ENCODE data around the gene DCXR. TPM values are rescaled to one million over a fixed set of nuclear protein-coding genes. Genes with fewer than 3 reads are reported as not detected.

Gene DCXR
- total RNA-seq, 1 donor from 2014 or later: 157 TPM

- DNase-seq (ENCODE audit: low spot score): no peak
Observed at GRCh38 chr17:82055023-82055964, 17.8 kb upstream of the DCXR start.

DNA sequence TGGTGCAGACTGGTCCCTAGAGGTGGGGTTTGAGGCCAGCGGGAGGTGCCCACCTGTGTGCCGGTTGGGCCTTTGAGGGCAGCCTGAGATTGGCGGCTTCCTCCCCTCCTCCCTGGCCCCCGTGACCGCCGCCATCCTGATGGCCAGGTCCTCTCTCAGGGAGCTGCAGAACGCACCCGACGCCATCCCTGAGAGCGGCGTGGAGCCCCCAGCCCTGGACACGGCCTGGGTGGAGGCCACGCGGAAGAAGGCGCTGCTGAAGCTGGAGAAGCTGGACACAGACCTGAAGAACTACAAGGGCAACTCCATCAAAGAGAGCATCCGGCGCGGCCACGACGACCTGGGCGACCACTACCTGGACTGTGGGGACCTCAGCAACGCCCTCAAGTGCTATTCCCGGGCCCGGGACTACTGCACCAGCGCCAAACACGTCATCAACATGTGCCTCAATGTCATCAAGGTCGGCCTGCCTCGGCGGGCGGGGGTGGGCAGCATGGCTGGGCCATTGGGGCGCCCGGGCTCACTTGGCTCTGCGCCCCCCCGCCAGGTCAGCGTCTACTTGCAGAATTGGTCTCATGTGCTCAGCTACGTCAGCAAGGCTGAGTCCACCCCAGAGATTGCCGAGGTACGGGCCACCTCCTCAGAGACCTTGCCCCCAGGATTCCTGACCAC lies 17.0 kb upstream of the DCXR start:
- DNase-seq (ENCODE audit: low spot score): no peak

DNA sequence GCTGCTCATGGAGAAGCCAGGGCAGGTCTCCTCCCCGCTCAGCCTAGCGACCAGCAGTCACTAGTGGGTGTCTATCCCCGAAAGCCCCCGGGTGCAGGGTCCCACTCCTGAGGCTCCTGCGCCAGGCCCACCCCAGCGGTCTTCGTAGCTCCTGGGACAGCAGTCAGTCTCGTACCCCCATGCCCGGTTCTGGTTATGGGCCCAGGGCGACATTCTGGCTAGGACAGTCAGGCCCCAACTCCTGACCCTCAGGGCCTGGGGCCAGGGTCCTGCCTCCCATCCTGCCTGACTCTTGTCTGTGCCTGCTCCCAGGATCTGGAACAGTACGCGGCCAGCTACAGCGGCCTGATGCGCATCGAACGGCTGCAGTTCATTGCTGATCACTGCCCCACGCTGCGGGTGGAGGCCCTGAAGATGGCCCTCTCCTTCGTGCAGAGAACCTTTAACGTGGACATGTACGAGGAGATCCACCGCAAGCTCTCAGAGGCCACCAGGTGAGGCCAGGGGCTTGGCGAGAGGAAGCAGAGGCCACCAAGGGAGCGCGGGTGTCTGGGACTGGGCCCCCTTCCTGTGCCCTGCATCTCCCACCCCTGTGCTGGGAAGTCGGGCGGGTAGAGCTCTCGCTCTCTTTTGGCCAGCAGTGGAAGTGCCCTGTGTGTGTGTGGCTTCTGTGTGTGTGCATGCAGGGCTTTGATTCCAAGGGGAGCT lies 16.2 kb upstream of the DCXR start:
- no peak for DNase-seq (ENCODE audit: low spot score)

GRCh38 chr17:82053130-82053529 lies 15.6 kb upstream of the DCXR start:
- DNase-seq (ENCODE audit: low spot score): no peak

DNA sequence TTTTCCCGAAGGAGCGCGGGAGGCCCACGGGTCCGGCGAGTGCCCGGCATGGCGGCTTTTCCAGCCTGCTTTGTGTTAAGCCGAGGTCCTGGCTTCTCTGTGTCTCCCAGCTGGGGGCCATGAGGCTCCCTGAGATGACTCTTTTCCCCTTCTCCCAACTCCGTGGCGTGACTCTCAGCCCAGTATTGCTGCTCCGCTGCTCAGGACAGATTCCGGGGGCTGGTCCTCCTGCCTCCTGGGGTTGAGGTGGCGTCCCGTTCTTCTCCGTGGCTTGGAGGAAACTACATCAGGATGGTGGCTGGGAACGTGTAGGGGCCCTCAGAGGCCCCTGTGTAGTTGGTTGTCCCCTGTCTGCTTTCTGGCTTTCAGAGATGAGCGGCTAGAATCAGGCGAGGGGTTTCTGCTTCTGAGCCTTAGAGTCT lies 15.2 kb upstream of the DCXR start:
- no peak for DNase-seq (ENCODE audit: low spot score)

GRCh38 chr17:82051776-82052637 lies 14.5 kb upstream of the DCXR start, which contains the start of the genes GPS1 and RFNG:
Gene GPS1, plus strand, starts transcription at chr17:82051898. Its CDS starts 34 bp downstream, at chr17:82051932.
Gene RFNG, minus strand, starts transcription at chr17:82051811. Its CDS starts 45 bp downstream, at chr17:82051766.
- DNase-seq (ENCODE audit: low spot score): no peak

DNA sequence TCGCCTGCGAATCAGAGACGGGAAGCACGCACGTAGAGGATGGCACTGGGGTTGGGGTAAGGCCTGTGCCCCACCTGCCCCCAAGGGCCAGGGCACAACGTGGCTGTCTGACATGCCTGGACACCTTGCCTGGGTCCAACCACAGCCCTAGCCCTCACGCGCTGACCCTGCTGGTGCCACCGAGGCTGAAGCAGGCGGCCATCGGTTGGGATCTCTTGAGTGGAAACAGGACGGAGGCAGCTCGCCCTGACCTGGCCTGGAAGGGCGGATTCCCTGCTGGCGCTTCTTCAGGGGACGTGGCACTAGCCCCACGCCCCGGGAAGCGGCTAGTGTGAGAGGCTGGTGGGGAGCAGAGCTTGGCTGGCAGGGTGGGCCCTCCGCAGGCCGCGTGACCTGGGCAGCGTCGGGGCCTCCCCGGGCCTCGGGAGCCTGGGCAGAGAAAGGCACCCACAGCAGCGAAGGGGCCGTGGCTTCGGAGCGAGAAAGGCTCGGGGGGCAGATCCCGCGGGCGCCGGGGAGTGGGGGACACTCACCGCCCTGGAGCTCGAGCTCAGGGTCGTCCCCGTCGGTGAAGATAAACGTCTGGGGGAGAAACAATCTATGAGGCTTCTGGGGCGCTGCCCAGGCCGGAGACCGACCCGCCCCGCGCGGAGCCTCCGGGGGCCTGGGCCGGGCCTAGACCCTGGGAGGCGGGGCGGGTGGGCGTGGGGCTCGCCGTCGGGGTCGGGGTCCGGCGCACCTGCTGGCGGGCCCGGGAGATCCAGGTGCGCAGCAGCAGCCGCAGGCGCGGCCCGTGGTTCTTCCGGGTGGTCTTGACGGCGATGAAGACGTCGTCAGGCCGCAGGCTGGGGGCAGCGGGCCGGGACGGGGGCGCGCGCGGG lies 13.5 kb upstream of the DCXR start:
- no peak for DNase-seq (ENCODE audit: low spot score)

- DNase-seq (ENCODE audit: low spot score): no peak
Observed at GRCh38 chr17:82050152-82050760, 12.8 kb upstream of the DCXR start.

DNA sequence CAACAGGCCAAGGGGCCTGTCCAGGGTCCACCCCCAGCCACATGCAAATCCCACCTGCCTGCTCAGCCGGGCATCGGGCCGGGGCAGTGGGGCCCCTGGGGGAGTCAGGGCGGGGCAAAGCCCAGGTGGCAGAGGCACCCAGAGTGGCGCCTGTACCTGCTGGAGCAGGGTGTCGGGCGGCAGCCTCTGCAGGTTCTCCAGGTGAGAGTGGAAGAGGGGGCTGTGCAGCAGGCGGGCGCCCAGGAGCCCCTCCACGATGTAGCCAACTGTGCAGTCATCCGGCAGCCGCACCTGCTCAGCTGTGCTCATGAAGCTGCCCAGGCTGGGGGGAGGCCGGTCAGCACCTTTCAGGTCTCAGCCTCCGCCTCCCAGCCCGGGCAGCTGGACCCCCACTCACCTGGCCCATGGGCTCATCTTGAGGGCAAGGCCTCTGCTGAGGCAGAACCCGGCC lies 12.0 kb upstream of the DCXR start:
- DNase-seq (ENCODE audit: low spot score): no peak

DNA sequence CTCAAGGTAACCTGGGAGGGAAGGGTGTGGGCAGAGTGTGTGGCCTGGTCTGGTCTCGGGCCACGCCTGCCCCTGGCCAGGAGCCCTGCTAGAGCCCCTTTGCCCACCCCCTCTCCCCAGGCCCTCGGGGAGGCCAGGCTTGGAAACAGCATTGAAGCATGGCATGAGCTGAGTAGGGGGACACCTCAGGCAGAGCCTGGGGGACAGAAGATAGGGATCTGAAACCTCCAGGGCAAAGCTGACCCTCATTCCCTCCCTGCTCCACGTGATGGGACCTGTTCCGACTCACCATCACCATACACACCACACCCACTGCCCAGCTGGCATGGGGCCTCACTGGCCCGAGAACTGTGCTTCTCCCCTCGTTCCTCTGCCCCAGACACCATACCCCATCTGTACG lies 11.6 kb upstream of the DCXR start:
- DNase-seq (ENCODE audit: low spot score): no peak

DNA sequence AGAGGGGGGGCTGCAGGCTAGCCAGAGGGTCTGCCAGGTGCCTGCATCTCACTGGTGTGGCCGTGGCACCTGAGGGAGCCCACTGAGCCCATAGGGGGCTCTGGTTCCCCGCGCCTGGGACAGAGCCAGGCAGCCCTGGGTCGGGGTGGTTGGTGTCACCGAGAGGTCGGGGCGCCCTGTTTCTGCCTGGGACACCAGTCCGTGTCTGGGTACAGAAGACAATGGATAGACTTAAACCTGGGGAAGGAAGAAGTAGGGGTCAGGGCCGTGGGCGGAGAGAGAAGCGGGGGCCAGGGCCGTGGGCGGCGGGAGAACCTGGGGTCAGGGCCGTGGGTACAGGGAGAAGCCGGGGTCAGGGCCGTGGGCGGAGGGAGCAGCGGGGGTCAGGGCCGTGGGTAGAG lies 11.1 kb upstream of the DCXR start:
- DNase-seq (ENCODE audit: low spot score): no peak

DNA sequence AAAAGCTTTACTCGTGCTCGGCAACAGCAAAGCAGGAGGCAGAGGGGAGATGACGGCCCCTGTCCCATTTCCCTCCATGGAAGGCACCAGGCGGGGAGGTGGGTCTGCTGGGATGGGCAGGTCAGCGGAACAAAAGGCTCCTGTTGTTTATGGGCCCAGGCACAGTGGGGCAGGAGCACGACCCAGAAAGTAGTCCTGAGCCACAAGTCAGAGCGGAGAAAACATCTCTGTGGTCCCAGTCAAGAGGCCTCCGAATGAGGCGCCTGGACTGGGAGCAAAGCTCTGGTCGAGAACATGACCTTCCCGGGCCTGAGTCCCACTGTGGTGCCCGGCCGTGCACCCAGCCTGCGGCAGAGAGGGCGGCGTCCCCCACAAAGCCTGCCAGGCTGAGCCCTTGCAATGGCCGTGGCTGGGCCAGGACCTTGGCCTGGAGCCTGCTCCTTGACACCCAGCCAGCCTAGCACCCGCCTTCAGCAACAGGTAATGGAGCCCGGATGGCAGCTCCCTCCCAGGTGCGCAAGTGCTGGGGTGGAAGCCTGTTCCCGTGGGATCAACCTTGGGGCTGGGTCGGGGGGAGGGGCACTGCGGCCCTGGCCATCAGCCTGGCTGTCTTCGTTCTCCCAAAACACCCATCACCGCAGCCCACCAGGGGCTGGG lies 10.5 kb upstream of the DCXR start:
- no peak for DNase-seq (ENCODE audit: low spot score)

GRCh38 chr17:82047379-82047778 lies 9.9 kb upstream of the DCXR start:
- no peak for DNase-seq (ENCODE audit: low spot score)

DNA sequence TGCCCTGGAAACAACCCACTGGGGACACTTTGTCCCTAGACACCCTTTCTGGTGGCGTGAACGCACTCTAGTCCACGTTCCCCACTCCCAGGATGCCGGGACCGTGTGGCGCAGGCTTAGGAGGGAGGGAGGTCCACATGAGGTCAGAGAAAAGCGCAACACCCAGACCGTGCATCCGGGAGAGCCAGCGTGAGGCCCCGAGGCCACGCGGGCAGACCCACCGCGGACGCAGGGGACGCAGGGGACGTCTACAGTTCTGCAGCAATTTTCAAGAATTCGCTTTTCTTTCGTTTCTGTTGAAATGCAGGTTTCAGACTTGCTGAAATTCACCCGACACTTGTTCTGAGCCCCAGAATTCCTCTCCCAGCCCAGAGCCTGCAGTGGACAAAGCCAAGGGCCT lies 9.4 kb upstream of the DCXR start:
- DNase-seq (ENCODE audit: low spot score): no peak

GRCh38 chr17:82045936-82046484 lies 8.5 kb upstream of the DCXR start:
- no peak for DNase-seq (ENCODE audit: low spot score)

DNA sequence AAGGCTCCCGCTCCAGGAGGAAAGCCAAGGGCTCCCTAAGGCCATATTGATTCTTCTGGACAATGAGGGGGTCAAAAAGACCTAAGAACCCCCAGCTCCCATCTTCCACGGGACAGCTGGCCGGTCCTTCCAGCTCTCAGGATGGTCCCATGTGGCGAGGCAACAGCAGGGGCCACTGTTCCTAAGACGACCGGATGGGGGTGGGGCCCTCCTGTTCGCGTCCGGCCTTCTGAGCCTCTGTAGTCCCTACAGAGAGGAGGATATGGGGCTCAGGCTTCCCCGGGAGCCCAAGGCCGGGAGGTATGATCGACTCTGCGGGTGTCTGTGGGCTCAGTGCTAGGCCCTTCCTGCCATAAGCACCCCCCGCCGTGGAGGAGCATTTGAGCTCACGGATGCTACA lies 6.0 kb upstream of the DCXR start:
- no peak for DNase-seq (ENCODE audit: low spot score)

DNA sequence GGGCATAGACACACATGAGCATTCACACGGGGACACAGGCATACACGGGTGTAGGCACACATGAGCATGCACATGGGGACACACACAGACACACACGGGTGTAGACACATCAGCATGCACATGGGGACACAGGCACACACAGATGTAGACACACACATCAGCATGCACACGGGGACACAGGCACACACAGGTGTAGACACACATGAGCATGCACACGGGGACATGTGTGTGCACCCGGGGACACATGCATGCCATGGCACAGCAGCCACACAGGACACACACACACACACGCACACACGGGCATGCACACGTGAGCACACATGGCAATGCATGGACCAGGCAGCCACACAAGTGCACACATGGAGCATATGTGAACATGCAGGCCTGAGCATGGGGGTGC lies 5.2 kb upstream of the DCXR start:
- DNase-seq (ENCODE audit: low spot score): no peak

DNA sequence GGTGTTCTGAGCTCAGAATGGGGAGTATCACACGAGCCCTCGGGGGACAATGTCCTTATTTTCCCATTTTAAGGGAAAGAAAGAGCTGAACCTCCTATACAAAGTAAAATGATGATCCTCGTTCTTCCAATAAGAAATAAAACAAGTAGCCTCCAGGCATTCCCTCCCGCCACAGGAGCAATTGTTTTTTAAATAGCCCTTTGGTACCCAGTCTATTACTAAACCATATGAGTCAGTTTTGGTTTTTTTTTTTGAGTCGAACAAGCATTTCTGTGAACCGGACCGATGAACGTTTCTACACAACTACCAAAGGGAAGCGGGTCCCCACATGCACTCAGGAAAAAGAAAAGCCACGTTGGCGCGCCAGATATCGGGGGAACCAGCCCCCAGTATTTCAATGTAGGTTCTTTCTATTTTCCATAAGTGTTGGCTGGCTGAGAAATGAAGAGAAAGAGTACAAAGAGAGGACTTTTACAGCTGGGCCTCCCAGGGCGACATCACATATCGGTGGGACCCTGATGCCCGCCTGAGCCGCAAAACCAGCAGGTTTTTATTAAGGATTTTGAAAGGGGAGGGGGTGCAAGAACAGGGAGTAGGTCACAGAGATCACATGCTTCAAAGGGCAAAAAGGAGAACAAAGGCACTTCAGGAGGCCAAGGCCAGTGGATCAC lies 3.8 kb upstream of the DCXR start:
- no peak for DNase-seq (ENCODE audit: low spot score)

All from mesenteric fat pad (tissue), 1 donor.